ENCODE data around the gene KLK7. TPM values are rescaled to one million over a fixed set of nuclear protein-coding genes. Genes with fewer than 3 reads are reported as not detected.

Gene KLK7
- total RNA-seq, 4 donors from 2014 or later, result 48.3 to 418 (median 218) TPM

- peaks cover 43% of the 10 kb centered on the region for H3K27me3 ChIP-seq
- H3K27ac ChIP-seq, result no peak overlapping the region
- H3K4me3 ChIP-seq, result no peak overlapping the region
- TF ChIP-seq, protein P1, sequence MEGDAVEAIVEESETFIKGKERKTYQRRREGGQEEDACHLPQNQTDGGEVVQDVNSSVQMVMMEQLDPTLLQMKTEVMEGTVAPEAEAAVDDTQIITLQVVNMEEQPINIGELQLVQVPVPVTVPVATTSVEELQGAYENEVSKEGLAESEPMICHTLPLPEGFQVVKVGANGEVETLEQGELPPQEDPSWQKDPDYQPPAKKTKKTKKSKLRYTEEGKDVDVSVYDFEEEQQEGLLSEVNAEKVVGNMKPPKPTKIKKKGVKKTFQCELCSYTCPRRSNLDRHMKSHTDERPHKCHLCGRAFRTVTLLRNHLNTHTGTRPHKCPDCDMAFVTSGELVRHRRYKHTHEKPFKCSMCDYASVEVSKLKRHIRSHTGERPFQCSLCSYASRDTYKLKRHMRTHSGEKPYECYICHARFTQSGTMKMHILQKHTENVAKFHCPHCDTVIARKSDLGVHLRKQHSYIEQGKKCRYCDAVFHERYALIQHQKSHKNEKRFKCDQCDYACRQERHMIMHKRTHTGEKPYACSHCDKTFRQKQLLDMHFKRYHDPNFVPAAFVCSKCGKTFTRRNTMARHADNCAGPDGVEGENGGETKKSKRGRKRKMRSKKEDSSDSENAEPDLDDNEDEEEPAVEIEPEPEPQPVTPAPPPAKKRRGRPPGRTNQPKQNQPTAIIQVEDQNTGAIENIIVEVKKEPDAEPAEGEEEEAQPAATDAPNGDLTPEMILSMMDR (IDR thresholded peaks at IDR 0.05), result no peak
- no peak for TF ChIP-seq POLR2A (IDR thresholded peaks at IDR 0.05)
- no peak for TF ChIP-seq EP300 (IDR thresholded peaks at IDR 0.05)
- TF ChIP-seq POLR2AphosphoS5 (IDR thresholded peaks at IDR 0.05), result no peak
- H3K9me3 ChIP-seq, result no peaks in the 10 kb centered on the region
- no peak for DNase-seq (ENCODE audit: low spot score in 2 of 2)
- H3K4me1 ChIP-seq, result peaks cover 24% of the 10 kb centered on the region
- 49% methylated on average over 6 of the region's 8 CpGs for WGBS
- no peaks in the 10 kb centered on the region for H3K36me3 ChIP-seq
Measured at GRCh38 chr19:51006406-51006805, 22.7 kb upstream of the KLK7 start.

DNA sequence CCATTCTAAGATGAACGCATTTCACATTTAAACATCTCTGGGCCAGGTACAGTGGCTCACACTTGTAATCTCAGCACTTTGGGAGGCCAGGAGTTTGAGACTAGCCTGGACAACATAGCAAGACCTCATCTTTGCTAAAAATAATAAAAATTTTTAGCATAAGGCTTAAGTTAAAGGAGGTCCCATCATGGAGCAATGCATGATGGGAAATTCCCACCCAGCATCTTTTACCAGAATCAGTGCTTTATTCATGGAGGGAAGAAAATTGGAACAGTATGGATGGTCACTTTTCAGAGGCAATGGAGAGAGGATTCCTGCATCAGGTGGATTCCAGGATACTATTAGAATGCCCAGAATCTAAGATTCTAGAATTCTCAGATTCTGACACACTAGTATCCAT is 21.5 kb upstream of the KLK7 start:
- WGBS, result 77% methylated on average over 1 of the region's 1 CpG

DNA sequence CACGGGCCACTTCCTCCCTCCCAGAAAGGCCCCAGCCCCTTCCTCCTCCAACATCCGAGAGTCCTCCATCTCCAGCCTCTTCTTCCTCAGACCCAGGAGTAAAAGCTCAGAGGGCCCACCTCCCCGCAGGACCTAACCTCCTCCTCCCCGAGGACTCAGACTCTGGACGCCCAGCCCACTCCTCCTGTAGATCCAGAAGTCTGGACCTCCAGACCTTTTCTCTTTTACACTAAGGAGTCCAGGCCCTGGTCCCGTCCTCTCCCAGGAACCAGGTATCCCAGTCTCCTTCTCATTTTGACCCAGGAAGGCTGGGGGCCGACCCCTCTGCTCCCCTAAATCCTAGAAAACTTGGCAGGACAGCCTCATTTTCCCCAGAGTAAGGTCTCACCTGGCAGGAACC is 19.6 kb upstream of the KLK7 start:
- H3K27me3 ChIP-seq, result peaks cover 48% of the 10 kb centered on the region
- TF ChIP-seq, protein P1 (IDR thresholded peaks at IDR 0.05), result no peak
- H3K36me3 ChIP-seq, result no peaks in the 10 kb centered on the region
- H3K27ac ChIP-seq, result no peak overlapping the region
- no peaks in the 10 kb centered on the region for H3K9me3 ChIP-seq
- no peak overlapping the region for H3K4me3 ChIP-seq
- no peak for DNase-seq (ENCODE audit: low spot score in 2 of 2)
- 77% methylated on average over 7 of the region's 7 CpGs for WGBS
- H3K4me1 ChIP-seq, result peaks cover 21% of the 10 kb centered on the region

More for the DNA sequence above, 21.5 kb upstream of the KLK7 start:
- TF ChIP-seq POLR2A (IDR thresholded peaks at IDR 0.05), result no peak
- TF ChIP-seq POLR2AphosphoS5 (IDR thresholded peaks at IDR 0.05), result no peak
- no peak for TF ChIP-seq EP300 (IDR thresholded peaks at IDR 0.05)
- TF ChIP-seq, protein P1 (IDR thresholded peaks at IDR 0.05), result no peak
- no peak for DNase-seq (ENCODE audit: low spot score in 2 of 2)
- Histone ChIP-seq H3K4me1 (peaks cover 29% of the 10 kb centered on the region), H3K9me3 (no peaks in the 10 kb centered on the region), H3K27me3 (peaks cover 52% of the 10 kb centered on the region), H3K27ac (no peak overlapping the region), H3K36me3 (no peaks in the 10 kb centered on the region), H3K4me3 (no peak overlapping the region)

DNA sequence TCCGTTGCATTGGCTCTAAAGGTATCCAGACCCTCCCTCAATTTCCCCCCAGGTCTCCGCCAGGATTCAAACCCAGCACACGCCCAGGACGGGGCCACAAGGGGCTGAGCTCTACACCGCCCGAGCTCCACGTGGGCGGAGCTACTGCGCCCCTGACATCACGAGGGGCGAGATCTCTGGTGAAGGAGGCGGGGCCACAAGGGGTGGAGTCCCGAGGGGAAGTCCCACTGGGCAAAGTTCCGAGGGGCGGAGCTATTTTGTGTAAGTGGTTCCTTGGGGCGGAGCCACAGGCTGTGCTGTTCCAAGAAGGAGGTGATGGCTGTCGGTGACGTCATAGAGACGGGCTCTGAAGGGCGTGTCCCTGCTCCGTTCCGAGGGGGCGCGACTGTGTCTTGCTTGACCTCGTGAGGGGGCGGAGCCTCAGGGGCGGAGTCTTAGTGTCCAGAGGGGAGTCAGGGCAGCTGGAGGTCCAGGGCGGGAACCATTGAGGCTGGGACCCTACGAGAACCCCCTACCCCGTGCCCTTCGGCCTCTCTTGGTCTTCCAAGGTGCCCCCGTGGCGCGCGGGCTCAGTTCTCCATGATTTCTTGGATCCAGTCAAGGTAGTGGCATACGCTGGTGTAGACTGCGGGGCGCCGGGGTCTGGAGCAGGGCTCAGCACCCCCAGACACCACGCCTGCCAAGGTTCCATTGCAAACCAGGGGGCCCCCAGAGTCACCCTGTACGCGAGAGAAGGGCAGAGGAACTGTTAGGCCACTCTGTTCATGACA is 19.0 kb upstream of the KLK7 start:
- Histone ChIP-seq H3K36me3 (no peaks in the 10 kb centered on the region), H3K4me3 (no peak overlapping the region), H3K9me3 (no peaks in the 10 kb centered on the region), H3K27me3 (peaks cover 53% of the 10 kb centered on the region), H3K27ac (no peak overlapping the region), H3K4me1 (peaks cover 21% of the 10 kb centered on the region)
- no peak for TF ChIP-seq POLR2A (IDR thresholded peaks at IDR 0.05)
- TF ChIP-seq POLR2AphosphoS5 (IDR thresholded peaks at IDR 0.05), result no peak
- TF ChIP-seq, protein P1 (IDR thresholded peaks at IDR 0.05), result no peak
- TF ChIP-seq EP300 (IDR thresholded peaks at IDR 0.05), result no peak
- WGBS, result 47% methylated on average over 19 of the region's 42 CpGs
- DNase-seq (ENCODE audit: low spot score in 2 of 2), result peak in 1 of 2 donors; percentile 81

DNA sequence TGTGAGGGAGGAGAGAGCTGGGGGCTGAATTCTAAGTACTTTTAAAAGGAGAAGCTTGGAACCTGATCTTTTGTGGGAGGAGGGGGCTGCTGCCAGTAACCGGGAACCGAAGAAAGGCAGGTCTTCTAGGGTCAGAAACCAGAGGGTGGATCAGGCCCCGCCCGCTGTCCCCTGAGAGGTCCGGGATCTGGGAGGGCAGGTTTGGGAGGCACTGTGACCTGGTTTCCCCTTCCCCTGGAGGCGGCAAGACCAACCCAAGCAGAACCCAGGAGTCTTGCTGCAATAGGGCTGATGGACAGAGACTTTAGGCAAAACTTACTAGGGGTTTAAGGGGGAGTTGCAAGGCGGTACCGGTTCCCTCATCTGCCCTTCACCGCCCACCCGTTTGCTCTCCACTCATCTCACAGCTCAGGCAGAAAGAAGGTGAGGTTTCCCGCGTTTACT is 18.4 kb upstream of the KLK7 start:
- TF ChIP-seq, protein P1 (IDR thresholded peaks at IDR 0.05), result no peak
- no peak for TF ChIP-seq POLR2A (IDR thresholded peaks at IDR 0.05)
- no peak for TF ChIP-seq EP300 (IDR thresholded peaks at IDR 0.05)
- TF ChIP-seq POLR2AphosphoS5 (IDR thresholded peaks at IDR 0.05), result no peak
- Histone ChIP-seq H3K27me3 (peaks cover 53% of the 10 kb centered on the region), H3K27ac (peak overlapping the region; percentile 65), H3K4me1 (peaks cover 21% of the 10 kb centered on the region), H3K9me3 (no peaks in the 10 kb centered on the region), H3K36me3 (no peaks in the 10 kb centered on the region), H3K4me3 (peak overlapping the region; percentile 35)
- WGBS, result 26% methylated on average over 12 of the region's 12 CpGs
- DNase-seq (ENCODE audit: low spot score in 2 of 2), result no peak

Measured in suprapubic skin (tissue), 4 donors.